ENCODE data around the gene CENPP.
A peak's percentile ranks its signal among the peaks of the same experiment; 100 is the strongest.

DNA sequence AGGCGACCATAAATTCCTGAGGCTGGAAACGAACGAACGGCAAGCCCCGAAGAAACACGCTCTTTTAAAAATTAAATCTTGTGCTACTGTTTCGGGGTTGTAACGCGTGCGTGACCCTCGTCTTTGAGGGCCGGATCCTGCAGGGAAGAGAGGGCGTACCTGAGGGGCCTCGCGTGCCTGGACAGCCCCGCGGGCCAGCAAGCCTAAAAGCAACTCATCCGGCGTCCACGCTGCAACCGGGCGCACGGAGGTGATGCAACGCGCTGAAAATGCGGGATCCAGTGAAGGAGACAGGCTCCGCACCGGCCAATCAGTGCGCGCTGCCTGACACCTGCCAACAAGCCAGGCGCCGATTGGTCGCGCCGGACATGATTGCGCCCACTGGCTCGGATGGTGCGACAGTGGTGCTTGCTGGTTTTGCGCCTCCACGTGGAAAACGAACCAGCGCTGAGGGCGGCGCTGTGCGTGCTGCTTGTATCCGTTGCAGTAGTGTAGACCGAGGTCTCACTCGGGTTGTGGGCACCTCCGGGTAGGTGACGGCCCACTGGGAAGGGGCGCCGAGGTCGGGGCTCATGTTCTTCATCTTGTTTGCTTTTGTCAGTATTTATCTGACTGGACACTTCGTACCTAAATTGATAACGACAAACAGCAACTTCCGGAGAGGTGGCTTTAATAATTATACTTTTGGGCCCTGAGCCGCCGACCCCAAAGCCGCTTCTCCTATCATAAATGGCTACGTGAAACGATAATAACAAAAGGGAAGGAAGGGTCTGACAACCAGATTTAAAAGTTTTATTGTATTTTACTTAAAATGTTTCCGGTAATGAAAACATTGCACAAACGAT is 32.1 kb upstream of the CENPP start, which contains the start of gene IARS1:
- TF ChIP-seq, protein P1, sequence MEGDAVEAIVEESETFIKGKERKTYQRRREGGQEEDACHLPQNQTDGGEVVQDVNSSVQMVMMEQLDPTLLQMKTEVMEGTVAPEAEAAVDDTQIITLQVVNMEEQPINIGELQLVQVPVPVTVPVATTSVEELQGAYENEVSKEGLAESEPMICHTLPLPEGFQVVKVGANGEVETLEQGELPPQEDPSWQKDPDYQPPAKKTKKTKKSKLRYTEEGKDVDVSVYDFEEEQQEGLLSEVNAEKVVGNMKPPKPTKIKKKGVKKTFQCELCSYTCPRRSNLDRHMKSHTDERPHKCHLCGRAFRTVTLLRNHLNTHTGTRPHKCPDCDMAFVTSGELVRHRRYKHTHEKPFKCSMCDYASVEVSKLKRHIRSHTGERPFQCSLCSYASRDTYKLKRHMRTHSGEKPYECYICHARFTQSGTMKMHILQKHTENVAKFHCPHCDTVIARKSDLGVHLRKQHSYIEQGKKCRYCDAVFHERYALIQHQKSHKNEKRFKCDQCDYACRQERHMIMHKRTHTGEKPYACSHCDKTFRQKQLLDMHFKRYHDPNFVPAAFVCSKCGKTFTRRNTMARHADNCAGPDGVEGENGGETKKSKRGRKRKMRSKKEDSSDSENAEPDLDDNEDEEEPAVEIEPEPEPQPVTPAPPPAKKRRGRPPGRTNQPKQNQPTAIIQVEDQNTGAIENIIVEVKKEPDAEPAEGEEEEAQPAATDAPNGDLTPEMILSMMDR (IDR thresholded peaks at IDR 0.05; ENCODE audit: low read length) = peak; percentile 36
- TF ChIP-seq EZH2 (optimal IDR thresholded peaks at IDR 0.05; ENCODE audit: low read depth, low read length) (no peak), EZH2phosphoT487 (IDR thresholded peaks at IDR 0.05; ENCODE audit: low read length) (no peak)

Measured in MM.1S (cell line).